GM12878 (cell line): ENCODE results near the gene ANAPC7. TPM values are rescaled to one million over a fixed set of nuclear protein-coding genes. Genes with fewer than 3 reads are reported as not detected.

Experiments used
- ASH2L ChIP-seq: fragments of 300-600, 200-600 bp; sonication (generic); IDR thresholded peaks from 2 replicates; pipeline ENCODE4 v1.6.1; 2017; ENCODE audit warnings: low read depth, mild to moderate bottlenecking, borderline replicate concordance
- BACH1 ChIP-seq: fragments of 450-650 bp; IDR thresholded peaks from 2 replicates; pipeline ENCODE4 v1.6.1; 2017; ENCODE audit warnings: mild to moderate bottlenecking, borderline replicate concordance
- BRCA1 ChIP-seq: IDR thresholded peaks from 2 replicates; pipeline ENCODE4 v1.6.1; 2011; ENCODE audit warnings: low read depth, low read length, improper control_type of control experiment
- CHD1 ChIP-seq: IDR thresholded peaks from 2 replicates; pipeline ENCODE4 v1.6.1; 2012; ENCODE audit warnings: low read depth, low read length, improper control_type of control experiment
- DPF2 ChIP-seq: fragments of 450-650 bp; IDR thresholded peaks from 2 replicates; pipeline ENCODE4 v1.6.1; 2017; ENCODE audit warnings: mild to moderate bottlenecking
- ELK1 ChIP-seq: IDR thresholded peaks from 2 replicates; pipeline ENCODE4 v1.6.1; 2012; ENCODE audit warnings: low read depth, low read length, improper control_type of control experiment
- ETV6 ChIP-seq, 2 experiments: fragments of 450-650 bp in 1 of 2; IDR thresholded peaks in 1 of 2; conservative IDR thresholded peaks in 1 of 2; 2 replicates each; pipeline ENCODE4 v1.6.1; 2014; ENCODE audit warnings: antibody characterized with exemption in 1 of 2, borderline replicate concordance in 1 of 2, low read depth in 1 of 2, mild to moderate bottlenecking in 1 of 2, moderate library complexity in 1 of 2
- HCFC1 ChIP-seq: fragments of 150-350 bp; IDR thresholded peaks from 2 replicates; pipeline ENCODE4 v1.6.1; 2014; ENCODE audit warnings: low read length
- HDAC2 ChIP-seq: fragments of 200-600 bp; sonication (generic); IDR thresholded peaks from 2 replicates; pipeline ENCODE4 v1.6.1; 2017
- JUNB ChIP-seq: IDR thresholded peaks from 2 replicates; pipeline ENCODE4 v1.6.1; 2016; ENCODE audit warnings: antibody characterized with exemption, mild to moderate bottlenecking
- NFIC ChIP-seq: IDR thresholded peaks from 2 replicates; pipeline ENCODE4 v1.6.1; 2012; ENCODE audit warnings: low read depth, mild to moderate bottlenecking, inconsistent platforms, low read length, moderate library complexity
- POLR2AphosphoS2 ChIP-seq: IDR thresholded peaks from 2 replicates; pipeline ENCODE4 v1.6.1; 2011; ENCODE audit warnings: low read depth, mild to moderate bottlenecking, low read length, improper control_type of control experiment, moderate library complexity
- POLR2AphosphoS5 ChIP-seq: IDR thresholded peaks from 2 replicates; pipeline ENCODE4 v1.6.1; 2011; ENCODE audit warnings: mild to moderate bottlenecking, low read length, inconsistent platforms
- STAT3 ChIP-seq: IDR thresholded peaks from 2 replicates; pipeline ENCODE4 v1.6.1; 2011; ENCODE audit warnings: low read depth, low read length, improper control_type of control experiment
- ZBTB11 ChIP-seq: fragments of 450-650 bp; formaldehyde crosslinking; IDR thresholded peaks from 2 replicates; pipeline ENCODE4 v1.5.0; 2022; ENCODE audit warnings: mild to moderate bottlenecking, missing genetic modification characterization
- ZNF274 ChIP-seq: IDR thresholded peaks from one replicate; pipeline ENCODE4 v1.8.0; 2011; ENCODE audit not compliant: insufficient read length, insufficient read depth
- polyA plus RNA-seq, 11 experiments: library from polyadenylated mRNA; depleted of rRNA in 4 of 11; unstranded in 6 of 11; stranded (reverse) in 5 of 11; fragments of >200 nt; fragmentation: Nextera tagmentation in 4 of 11; fragmentation: Illumina TruSeq in 1 of 11; extraction: Ambion mirVana in 4 of 11; extraction: Trizol in 1 of 11; gene quantifications; 1 replicate in 1 of 11; 2 replicates in 10 of 11; pipeline versions ENCODE4 v1.2.1 to v1.2.3, GENCODE V29; 2011 to 2016; ENCODE audit warnings: inconsistent platforms in 2 of 11, missing spikeins in 2 of 11, low read depth in 1 of 11
- total RNA-seq, 4 experiments: library from RNA; depleted of rRNA in 3 of 4; stranded (reverse); fragments of >200 nt in 3 of 4; fragmentation: Illumina TruSeq in 1 of 4; extraction: Trizol in 1 of 4; gene quantifications; 2 replicates each; pipeline versions ENCODE4 v1.2.1 to v1.2.3, GENCODE V29; 2013 to 2021
- TF ChIP-seq, protein P1 (sequence below): fragments of 450-650 bp; IDR thresholded peaks from 2 replicates; pipeline ENCODE4 v1.6.1; 2017; ENCODE audit warnings: low read depth, mild to moderate bottlenecking, moderate library complexity
- TF ChIP-seq, protein P2 (sequence below): fragments of 450-650 bp; IDR thresholded peaks from 2 replicates; pipeline ENCODE4 v1.6.1; 2017; ENCODE audit warnings: borderline replicate concordance
- TF ChIP-seq, protein P3 (sequence below): IDR thresholded peaks from 2 replicates; pipeline ENCODE4 v1.6.1; 2011; ENCODE audit warnings: borderline replicate concordance, low read depth, mild to moderate bottlenecking, moderate library complexity, low read length; ENCODE audit not compliant: insufficient read depth, poor library complexity, severe bottlenecking
- TF ChIP-seq, protein P4 (sequence below): IDR thresholded peaks from 2 replicates; pipeline ENCODE4 v1.6.1; 2012; ENCODE audit warnings: low read depth, low read length, improper control_type of control experiment

ANAPC7 gene
- total and polyA plus RNA-seq, 10 of the 15 experiments (the other 5 are each of a cell fraction or from before 2014, with no cell fraction given), result 24.5 to 77.9 (median 58.6) TPM

- TF ChIP-seq HCFC1, result peak; percentile 13
- TF ChIP-seq CHD1, result no peak
- no peak for TF ChIP-seq ZBTB11
- no peak for TF ChIP-seq BACH1
- no peak for TF ChIP-seq NFIC
- TF ChIP-seq ASH2L, result no peak
- TF ChIP-seq, protein P1, sequence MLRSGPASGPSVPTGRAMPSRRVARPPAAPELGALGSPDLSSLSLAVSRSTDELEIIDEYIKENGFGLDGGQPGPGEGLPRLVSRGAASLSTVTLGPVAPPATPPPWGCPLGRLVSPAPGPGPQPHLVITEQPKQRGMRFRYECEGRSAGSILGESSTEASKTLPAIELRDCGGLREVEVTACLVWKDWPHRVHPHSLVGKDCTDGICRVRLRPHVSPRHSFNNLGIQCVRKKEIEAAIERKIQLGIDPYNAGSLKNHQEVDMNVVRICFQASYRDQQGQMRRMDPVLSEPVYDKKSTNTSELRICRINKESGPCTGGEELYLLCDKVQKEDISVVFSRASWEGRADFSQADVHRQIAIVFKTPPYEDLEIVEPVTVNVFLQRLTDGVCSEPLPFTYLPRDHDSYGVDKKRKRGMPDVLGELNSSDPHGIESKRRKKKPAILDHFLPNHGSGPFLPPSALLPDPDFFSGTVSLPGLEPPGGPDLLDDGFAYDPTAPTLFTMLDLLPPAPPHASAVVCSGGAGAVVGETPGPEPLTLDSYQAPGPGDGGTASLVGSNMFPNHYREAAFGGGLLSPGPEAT, result peak; percentile 35; the same call in 1 of the 2 replicates
- TF ChIP-seq, protein P2, sequence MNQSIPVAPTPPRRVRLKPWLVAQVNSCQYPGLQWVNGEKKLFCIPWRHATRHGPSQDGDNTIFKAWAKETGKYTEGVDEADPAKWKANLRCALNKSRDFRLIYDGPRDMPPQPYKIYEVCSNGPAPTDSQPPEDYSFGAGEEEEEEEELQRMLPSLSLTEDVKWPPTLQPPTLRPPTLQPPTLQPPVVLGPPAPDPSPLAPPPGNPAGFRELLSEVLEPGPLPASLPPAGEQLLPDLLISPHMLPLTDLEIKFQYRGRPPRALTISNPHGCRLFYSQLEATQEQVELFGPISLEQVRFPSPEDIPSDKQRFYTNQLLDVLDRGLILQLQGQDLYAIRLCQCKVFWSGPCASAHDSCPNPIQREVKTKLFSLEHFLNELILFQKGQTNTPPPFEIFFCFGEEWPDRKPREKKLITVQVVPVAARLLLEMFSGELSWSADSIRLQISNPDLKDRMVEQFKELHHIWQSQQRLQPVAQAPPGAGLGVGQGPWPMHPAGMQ, result no peak
- no peak for TF ChIP-seq ETV6 (conservative IDR thresholded peaks at IDR 0.05 in 1 of 2, IDR thresholded peaks at IDR 0.05 in 1 of 2; ENCODE audit: borderline replicate concordance in 1 of 2, low read depth in 1 of 2)
- peak; percentile 53 for TF ChIP-seq POLR2AphosphoS5
- TF ChIP-seq, protein P3, sequence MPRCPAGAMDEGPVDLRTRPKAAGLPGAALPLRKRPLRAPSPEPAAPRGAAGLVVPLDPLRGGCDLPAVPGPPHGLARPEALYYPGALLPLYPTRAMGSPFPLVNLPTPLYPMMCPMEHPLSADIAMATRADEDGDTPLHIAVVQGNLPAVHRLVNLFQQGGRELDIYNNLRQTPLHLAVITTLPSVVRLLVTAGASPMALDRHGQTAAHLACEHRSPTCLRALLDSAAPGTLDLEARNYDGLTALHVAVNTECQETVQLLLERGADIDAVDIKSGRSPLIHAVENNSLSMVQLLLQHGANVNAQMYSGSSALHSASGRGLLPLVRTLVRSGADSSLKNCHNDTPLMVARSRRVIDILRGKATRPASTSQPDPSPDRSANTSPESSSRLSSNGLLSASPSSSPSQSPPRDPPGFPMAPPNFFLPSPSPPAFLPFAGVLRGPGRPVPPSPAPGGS, result no peak
- no peak for TF ChIP-seq JUNB
- TF ChIP-seq DPF2, result peak; percentile 70; the same call in 1 of the 2 replicates
- TF ChIP-seq ZNF274, result no peak
- no peak for TF ChIP-seq HDAC2
- TF ChIP-seq, protein P4, sequence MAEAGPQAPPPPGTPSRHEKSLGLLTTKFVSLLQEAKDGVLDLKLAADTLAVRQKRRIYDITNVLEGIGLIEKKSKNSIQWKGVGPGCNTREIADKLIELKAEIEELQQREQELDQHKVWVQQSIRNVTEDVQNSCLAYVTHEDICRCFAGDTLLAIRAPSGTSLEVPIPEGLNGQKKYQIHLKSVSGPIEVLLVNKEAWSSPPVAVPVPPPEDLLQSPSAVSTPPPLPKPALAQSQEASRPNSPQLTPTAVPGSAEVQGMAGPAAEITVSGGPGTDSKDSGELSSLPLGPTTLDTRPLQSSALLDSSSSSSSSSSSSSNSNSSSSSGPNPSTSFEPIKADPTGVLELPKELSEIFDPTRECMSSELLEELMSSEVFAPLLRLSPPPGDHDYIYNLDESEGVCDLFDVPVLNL, result no peak
- no peak for TF ChIP-seq POLR2AphosphoS2
- TF ChIP-seq ELK1, result no peak
- no peak for TF ChIP-seq STAT3
- no peak for TF ChIP-seq BRCA1
Observed at GRCh38 chr12:110371408-110372055, 32.0 kb downstream of the ANAPC7 start (continued).
